GM13977 (cell line): ENCODE data around the gene ZNF592.

Experiments used
- DNase-seq: peaks from one replicate; pipeline ENCODE4 v3.0.0; 2012; ENCODE audit warnings: low spot score
- CTCF ChIP-seq: IDR thresholded peaks from 2 replicates; pipeline ENCODE4 v1.5.1; 2012; ENCODE audit warnings: mild to moderate bottlenecking, control low read depth; ENCODE audit not compliant: insufficient read depth; ENCODE audit errors: extremely low read depth, missing control alignments
- in situ Hi-C: fragments of 300-500 bp; cut with MboI; formaldehyde crosslinking; loops from one replicate; pipeline ENCODE4 v1.12.0; 2022; ENCODE audit warnings: low sequenced_read_pairs, low pct_unique_long_range_greater_than_20kb, mixed read lengths, inconsistent platforms; ENCODE audit not compliant: unreplicated experiment

The ZNF592 gene

GRCh38 chr15:84822653-84823281, 74.4 kb downstream of the ZNF592 start:
- in situ Hi-C loops = no loop called here
- TF ChIP-seq CTCF = no peak
- no peak for DNase-seq

GRCh38 chr15:84823282-84823878, 75.0 kb downstream of the ZNF592 start:
- TF ChIP-seq CTCF = no peak
- in situ Hi-C loops = no loop called here
- DNase-seq = no peak

GRCh38 chr15:84824260-84825007, 76.0 kb downstream of the ZNF592 start:
- in situ Hi-C loops = no loop called here
- no peak for DNase-seq
- TF ChIP-seq CTCF = no peak

GRCh38 chr15:84826369-84826823, 78.0 kb downstream of the ZNF592 start:
- DNase-seq = no peak
- in situ Hi-C loops = no loop called here

GRCh38 chr15:84827246-84827645, 78.9 kb downstream of the ZNF592 start:
- TF ChIP-seq CTCF = no peak
- no peak for DNase-seq
- in situ Hi-C loops = no loop called here

More at GRCh38 chr15:84826369-84826823, 78.0 kb downstream of the ZNF592 start:
- TF ChIP-seq CTCF = peak; percentile 58

GRCh38 chr15:84828086-84828908, 79.9 kb downstream of the ZNF592 start:
- in situ Hi-C loops = no loop called here
- TF ChIP-seq CTCF = no peak
- no peak for DNase-seq
